Gastroesophageal sphincter (tissue), 3 donors: ENCODE results near the gene PBX3.

Source experiments
- CTCF ChIP-seq, 4 experiments: fragments of 200-600 bp in 2 of 4; fragments of 450-650 bp in 2 of 4; sonication (generic) in 1 of 4; IDR thresholded peaks; one replicate each; pipeline ENCODE4 v1.5.1; 2017 to 2019; ENCODE audit warnings: antibody characterized with exemption in 4 of 4, mild to moderate bottlenecking in 2 of 4, moderate library complexity in 2 of 4
- EP300 ChIP-seq: sonication (generic); formaldehyde crosslinking; IDR thresholded peaks from one replicate; pipeline ENCODE4 v1.6.1; 2017; ENCODE audit warnings: antibody characterized with exemption, mild to moderate bottlenecking
- POLR2A ChIP-seq, 2 donors: fragments of 450-650 bp; IDR thresholded peaks; one replicate each; pipeline ENCODE4 v1.6.1; 2017; ENCODE audit warnings: antibody characterized with exemption in 2 of 2, mild to moderate bottlenecking in 2 of 2, moderate library complexity in 1 of 2
- POLR2AphosphoS5 ChIP-seq: sonication (generic); formaldehyde crosslinking; IDR thresholded peaks from one replicate; pipeline ENCODE4 v1.6.1; 2017; ENCODE audit warnings: antibody characterized with exemption

- TF ChIP-seq CTCF (IDR thresholded peaks at IDR 0.05) (no peak), POLR2A (IDR thresholded peaks at IDR 0.05) (no peak), POLR2AphosphoS5 (no peak), EP300 (no peak)
These were observed 131.0 kb downstream of the PBX3 start for GRCh38 chr9:125878164-125878631.
